MCF 10A (cell line): ENCODE results near the gene MYOM1. TPM values are rescaled to one million over a fixed set of nuclear protein-coding genes. Genes with fewer than 3 reads are reported as not detected.

ENCODE experiments used
- BruUV-seq: library from RNA; stranded (reverse); fragments of 400-500 nt; replicated peaks from 2 replicates; lab custom pipeline; 2021; lab: Mats Ljungman, UMichigan
- CTCF ChIA-PET: fragments of 300-600 bp; sonication (Branson Sonifier 250); formaldehyde crosslinking; extraction: SDS; loops from one replicate; lab custom pipeline; 2021; ENCODE audit warnings: antibody characterized with exemption, inconsistent platforms; lab: Yijun Ruan, JAX
- POLR2A ChIA-PET: fragments of 300-600, 350-650 bp; sonication (Branson Sonifier 250); formaldehyde crosslinking; extraction: SDS; loops from one replicate; lab custom pipeline; 2020; ENCODE audit warnings: antibody characterized with exemption, inconsistent platforms; lab: Yijun Ruan, JAX
- DNase-seq: peaks from one replicate; pipeline ENCODE4 v3.0.0-alpha.2; 2018; ENCODE audit not compliant: unreplicated experiment
- H3K27ac Mint-ChIP-seq: one replicate; pipeline ENCODE4 v1.8.0; 2022; ENCODE audit warnings: mild to moderate bottlenecking, low read depth, mixed read lengths; ENCODE audit not compliant: unreplicated experiment
- H3K27me3 Mint-ChIP-seq: one replicate; pipeline ENCODE4 v1.8.0; 2022; ENCODE audit warnings: mixed read lengths; ENCODE audit not compliant: insufficient read depth, unreplicated experiment
- H3K36me3 Mint-ChIP-seq: one replicate; pipeline ENCODE4 v1.8.0; 2022; ENCODE audit warnings: mild to moderate bottlenecking, moderate library complexity, mixed read lengths; ENCODE audit not compliant: insufficient read depth, unreplicated experiment
- H3K4me1 Mint-ChIP-seq: one replicate; pipeline ENCODE4 v1.8.0; 2022; ENCODE audit warnings: mixed read lengths; ENCODE audit not compliant: insufficient read depth, unreplicated experiment
- H3K4me3 Mint-ChIP-seq: one replicate; pipeline ENCODE4 v1.8.0; 2022; ENCODE audit warnings: mild to moderate bottlenecking, moderate library complexity, mixed read lengths; ENCODE audit not compliant: unreplicated experiment
- H3K9me3 Mint-ChIP-seq: one replicate; pipeline ENCODE4 v1.8.0; 2022; ENCODE audit warnings: mixed read lengths; ENCODE audit not compliant: unreplicated experiment
- CTCF ChIP-seq: fragments of 200-600 bp; IDR thresholded peaks from one replicate; pipeline ENCODE4 v1.8.0; 2022; ENCODE audit warnings: antibody characterized with exemption, mild to moderate bottlenecking; ENCODE audit not compliant: unreplicated experiment
- intact Hi-C: fragments of 100-400 bp; cut with micrococcal nuclease; formaldehyde crosslinking; loops from 2 replicates; pipeline ENCODE4 v1.14.1; 2022
- total RNA-seq: library from RNA; stranded (reverse); gene quantifications from 2 replicates; pipeline ENCODE4 v1.2.3, GENCODE V29; 2022

Gene MYOM1
- total RNA-seq, 1 experiment from 2014 or later, result 0.21 TPM

DNA sequence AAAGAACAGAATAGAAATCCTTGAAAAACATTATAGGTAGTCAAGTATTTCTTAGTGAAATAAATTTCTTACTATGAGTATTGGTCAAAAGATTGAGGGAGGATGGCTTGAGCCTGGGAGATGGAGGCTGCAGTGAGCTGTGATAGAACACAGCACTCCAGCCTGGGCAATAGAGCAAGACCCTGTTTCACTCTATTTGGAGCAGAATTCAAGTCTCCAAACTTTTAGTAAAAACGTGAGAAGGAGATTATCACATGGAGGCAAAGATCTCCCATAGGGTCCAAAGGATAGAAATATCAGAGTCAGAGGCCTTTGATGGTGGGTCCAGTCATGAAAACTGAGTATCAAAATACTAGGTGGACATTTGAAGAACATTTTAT lies 25.4 kb upstream of the MYOM1 start:
- no peak for TF ChIP-seq CTCF
- intact Hi-C loops, result loop anchor here (5.0 kb wide), 2 partner anchors 298 to 478 kb away; no protein-coding TSS in a partner anchor
- peak overlapping the region; percentile 100 for H3K27ac Mint-ChIP-seq
- BruUV-seq, result no TSS peak
- H3K4me1 Mint-ChIP-seq, result peaks cover 16% of the 10 kb centered on the region
- H3K36me3 Mint-ChIP-seq, result peaks cover 20% of the 10 kb centered on the region
- CTCF ChIA-PET, result interaction anchor here (0.6 to 6.5 kb wide), 25 partner anchors 11 to 346 kb away, joined by 3 to 103 read pairs (median 5); partner anchors contain the start of gene MYOM1
- DNase-seq, result no peak
- no peaks in the 10 kb centered on the region for H3K9me3 Mint-ChIP-seq
- peak overlapping the region; percentile 86 for H3K4me3 Mint-ChIP-seq
- POLR2A ChIA-PET, result interaction anchor here (0.6 to 9.0 kb wide), 16 partner anchors 10 to 481 kb away, joined by 3 to 168 read pairs (median 6); partner anchors contain the start of gene LPIN2
- no peaks in the 10 kb centered on the region for H3K27me3 Mint-ChIP-seq

GRCh38 chr18:3238742-3239141 lies 19.0 kb upstream of the MYOM1 start:
- intact Hi-C loops, result no loop called here
- ChIA-PET CTCF (interaction anchor here (0.6 kb wide), 2 partner anchors 43 to 160 kb away, joined by 3 to 4 read pairs; no protein-coding TSS in a partner anchor), POLR2A (interaction anchor here (1.2 kb wide), 1 partner anchor 9 kb away, joined by 5 read pairs; no protein-coding TSS in a partner anchor)
- Mint-ChIP-seq H3K4me3 (no peak overlapping the region), H3K36me3 (peaks cover 7% of the 10 kb centered on the region), H3K4me1 (peaks cover 9% of the 10 kb centered on the region), H3K9me3 (no peaks in the 10 kb centered on the region), H3K27me3 (no peaks in the 10 kb centered on the region), H3K27ac (no peak overlapping the region)
- no peak for TF ChIP-seq CTCF
- BruUV-seq, result no TSS peak
- no peak for DNase-seq

DNA sequence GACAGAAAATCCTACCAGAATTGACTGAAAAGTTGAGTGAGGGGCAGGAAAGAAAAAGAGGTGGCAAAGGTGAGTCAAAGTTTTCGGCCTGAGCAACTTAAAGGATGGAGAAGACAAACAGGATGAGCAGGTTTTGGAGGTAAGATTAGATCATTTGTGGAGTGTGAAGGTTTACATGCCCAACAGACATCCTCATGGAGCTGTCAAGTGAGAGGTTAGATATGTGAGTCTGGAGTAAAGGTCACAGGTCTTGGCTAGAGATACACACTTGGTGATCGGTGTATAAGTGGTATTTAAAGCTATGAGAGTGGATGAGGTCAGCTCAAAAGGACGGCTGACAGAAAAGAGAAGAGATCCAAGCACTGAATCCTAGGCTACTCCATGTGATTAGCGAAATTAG lies 16.7 kb upstream of the MYOM1 start:
- Mint-ChIP-seq H3K36me3 (peaks cover 7% of the 10 kb centered on the region), H3K27me3 (no peaks in the 10 kb centered on the region), H3K4me3 (no peak overlapping the region), H3K4me1 (peaks cover 9% of the 10 kb centered on the region), H3K9me3 (no peaks in the 10 kb centered on the region), H3K27ac (no peak overlapping the region)
- ChIA-PET POLR2A (interaction anchor here (0.5 to 0.6 kb wide), 2 partner anchors 11 to 328 kb away, joined by 3 to 4 read pairs; no protein-coding TSS in a partner anchor), CTCF (interaction anchor here (0.6 to 2.2 kb wide), 2 partner anchors 211 to 303 kb away, joined by 3 to 6 read pairs; no protein-coding TSS in a partner anchor)
- TF ChIP-seq CTCF, result no peak
- BruUV-seq, result no TSS peak
- no peak for DNase-seq
- intact Hi-C loops, result no loop called here

DNA sequence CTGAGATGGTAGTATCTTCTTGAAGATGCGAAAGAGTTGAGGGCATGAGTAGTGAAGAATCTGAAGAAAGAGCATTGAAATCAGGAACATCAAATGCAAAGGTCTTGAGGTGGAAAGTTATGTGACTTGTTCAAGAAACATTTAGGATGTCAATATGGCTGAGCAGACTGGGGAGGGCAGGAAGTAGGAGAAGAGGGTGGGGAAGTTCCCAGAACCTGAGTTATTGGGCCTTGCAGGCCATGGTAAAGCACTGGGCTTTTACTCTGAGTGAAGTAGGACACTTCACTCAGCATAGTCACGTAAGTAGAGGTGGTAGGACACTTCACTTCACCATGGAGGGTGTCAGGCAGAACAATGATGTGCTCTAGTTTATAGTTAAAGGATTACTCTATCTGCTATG lies 16.1 kb upstream of the MYOM1 start:
- BruUV-seq, result no TSS peak
- intact Hi-C loops, result no loop called here
- H3K27ac Mint-ChIP-seq, result no peak overlapping the region
- POLR2A ChIA-PET, result interaction anchor here (0.7 to 2.6 kb wide), 2 partner anchors 10 to 14 kb away, joined by 3 to 6 read pairs; no protein-coding TSS in a partner anchor
- peaks cover 7% of the 10 kb centered on the region for H3K36me3 Mint-ChIP-seq
- TF ChIP-seq CTCF, result no peak
- no peak overlapping the region for H3K4me3 Mint-ChIP-seq
- DNase-seq, result no peak
- no peaks in the 10 kb centered on the region for H3K9me3 Mint-ChIP-seq
- peaks cover 9% of the 10 kb centered on the region for H3K4me1 Mint-ChIP-seq
- CTCF ChIA-PET, result interaction anchor here (0.7 kb wide), 1 partner anchor 75 kb away, joined by 3 read pairs; no protein-coding TSS in a partner anchor
- no peaks in the 10 kb centered on the region for H3K27me3 Mint-ChIP-seq
